ENCODE results near the gene CNTNAP2.

CNTNAP2 gene

GRCh38 chr7:146319629-146320028 lies 203.0 kb downstream of the CNTNAP2 start:
- DNase-seq: no peak

GRCh38 chr7:146321301-146321700 lies 204.7 kb downstream of the CNTNAP2 start:
- DNase-seq: no peak

- DNase-seq: no peak
These were observed 214.8 kb downstream of the CNTNAP2 start for GRCh38 chr7:146331369-146331768.

- no peak for DNase-seq
These were observed 228.7 kb downstream of the CNTNAP2 start for GRCh38 chr7:146345251-146345650.

GRCh38 chr7:146346096-146346495 lies 229.5 kb downstream of the CNTNAP2 start:
- DNase-seq: no peak

- DNase-seq: no peak
These were observed 238.6 kb downstream of the CNTNAP2 start for GRCh38 chr7:146355216-146355615.

GRCh38 chr7:146359176-146359575 lies 242.6 kb downstream of the CNTNAP2 start:
- DNase-seq: no peak

GRCh38 chr7:146366938-146367337 lies 250.3 kb downstream of the CNTNAP2 start:
- DNase-seq: no peak

- DNase-seq: no peak
These were observed 253.6 kb downstream of the CNTNAP2 start for GRCh38 chr7:146370171-146370570.

- DNase-seq: no peak
These were observed 258.6 kb downstream of the CNTNAP2 start for GRCh38 chr7:146375170-146375569.

GRCh38 chr7:146378196-146378595 lies 261.6 kb downstream of the CNTNAP2 start:
- DNase-seq: no peak

- DNase-seq: no peak
These were observed 270.5 kb downstream of the CNTNAP2 start for GRCh38 chr7:146387140-146387539.

GRCh38 chr7:146388928-146389327 lies 272.3 kb downstream of the CNTNAP2 start:
- no peak for DNase-seq

- no peak for DNase-seq
These were observed 276.7 kb downstream of the CNTNAP2 start for GRCh38 chr7:146393346-146393745.

GRCh38 chr7:146397141-146397540 lies 280.5 kb downstream of the CNTNAP2 start:
- no peak for DNase-seq

GRCh38 chr7:146401939-146402338 lies 285.3 kb downstream of the CNTNAP2 start:
- no peak for DNase-seq

GRCh38 chr7:146405737-146406136 lies 289.1 kb downstream of the CNTNAP2 start:
- DNase-seq: no peak

GRCh38 chr7:146411975-146412374 lies 295.4 kb downstream of the CNTNAP2 start:
- no peak for DNase-seq

- DNase-seq: no peak
These were observed 296.2 kb downstream of the CNTNAP2 start for GRCh38 chr7:146412781-146413180.

- DNase-seq: no peak
These were observed 297.8 kb downstream of the CNTNAP2 start for GRCh38 chr7:146414373-146414772.

GRCh38 chr7:146414937-146415336 lies 298.3 kb downstream of the CNTNAP2 start:
- DNase-seq: no peak

- DNase-seq: no peak
These were observed 300.6 kb downstream of the CNTNAP2 start for GRCh38 chr7:146417176-146417575.

GRCh38 chr7:146423446-146423845 lies 306.8 kb downstream of the CNTNAP2 start:
- no peak for DNase-seq

GRCh38 chr7:146424084-146424483 lies 307.5 kb downstream of the CNTNAP2 start:
- no peak for DNase-seq

- DNase-seq: no peak
These were observed 316.9 kb downstream of the CNTNAP2 start for GRCh38 chr7:146433501-146433900.

GRCh38 chr7:146443102-146443501 lies 326.5 kb downstream of the CNTNAP2 start:
- DNase-seq: no peak
